Psoas muscle (tissue), 8 donors: ENCODE measurements around the gene U2SURP. TPM values are rescaled to one million over a fixed set of nuclear protein-coding genes. Genes with fewer than 3 reads are reported as not detected.

Source experiments
- ATAC-seq, 4 donors: fragments of 200-7000 bp; cut with Tn5 transposase; one replicate each; pipeline ENCODE4 v1.9.1; 2020; ENCODE audit warnings: moderate library complexity in 3 of 4, mild to moderate bottlenecking in 2 of 4
- DNase-seq, 2 donors: peaks; one replicate each; pipeline ENCODE4 v3.0.0-alpha.2; 2020
- H3K27ac ChIP-seq: fragments of 200-600 bp; one replicate; pipeline ENCODE4 v1.8.0; 2022
- H3K27me3 ChIP-seq, 3 donors: fragments of 200-600 bp in 1 of 3; one replicate each; pipeline versions ENCODE4 v1.6.1 to v1.8.0; 2013 to 2022; ENCODE audit warnings: low read length in 2 of 3, mild to moderate bottlenecking in 2 of 3, moderate library complexity in 1 of 3; ENCODE audit not compliant: insufficient read depth in 3 of 3
- H3K36me3 ChIP-seq, 2 donors: fragments of 200-600 bp in 1 of 2; one replicate each; pipeline versions ENCODE4 v1.6.1 to v1.8.0; 2013 to 2022; ENCODE audit warnings: low read depth in 1 of 2, mild to moderate bottlenecking in 1 of 2, moderate library complexity in 1 of 2; ENCODE audit not compliant: insufficient read depth in 1 of 2
- H3K4me1 ChIP-seq: fragments of 200-600 bp; one replicate; pipeline ENCODE4 v1.8.0; 2022
- H3K4me3 ChIP-seq: fragments of 200-600 bp; one replicate; pipeline ENCODE4 v1.8.0; 2022; ENCODE audit warnings: mild to moderate bottlenecking
- H3K9me3 ChIP-seq: fragments of 200-600 bp; one replicate; pipeline ENCODE4 v1.8.0; 2022
- WGBS, 3 donors: extraction: QIAGEN DNeasy Blood & Tissue Kit; methylation state at CpG; one replicate each; pipeline versions ENCODE4 v1.1.6 to v1.1.7; 2013; 5-methylcytosine and 5-hydroxymethylcytosine counted together
- intact Hi-C, 2 donors: fragments of 100-400 bp; cut with DNase I; formaldehyde crosslinking; loops; one replicate each; pipeline versions ENCODE4 v1.11.0 to v1.14.2; 2022
- polyA plus RNA-seq, 3 donors: library from polyadenylated mRNA; stranded (reverse); fragments of 200-250 nt; gene quantifications; one replicate each; pipeline ENCODE4 v1.2.3, GENCODE V29; 2013
- total RNA-seq, 4 donors: library from RNA; stranded (reverse); fragmentation: NEBNext Ultra II Directional in 2 of 4; extraction: Animal tissue kit (Norgen Biotek cat#: 25700) in 2 of 4; gene quantifications; one replicate each; pipeline versions ENCODE4 v1.2.1 to v1.2.4, GENCODE V29; 2021 to 2023
- TF ChIP-seq, protein P1 (sequence below): fragments of 200-600 bp; IDR thresholded peaks from one replicate; pipeline ENCODE4 v1.8.0; 2022; ENCODE audit warnings: antibody characterized with exemption
- donor health status: healthy with polysubstance abuse.
- donor health status: DM: no; HTN: no; CAD: no; lungs with moderate emphysema.
- donor health status: Bipolar disorder and iron deficiency.
- donor health status: healthy.
- donor health status: DM: yes; HTN: yes; CAD: no.
- donor health status: DM: no; HTN: no; CAD: no.
- donor health status: DM: no; HTN: no; CAD: no.
- donor health status: DM: yes; HTN: yes; CAD: no.

The U2SURP gene
- total and polyA plus RNA-seq, 7 donors: 20.5 to 69.3 (median 39.8) TPM

DNA sequence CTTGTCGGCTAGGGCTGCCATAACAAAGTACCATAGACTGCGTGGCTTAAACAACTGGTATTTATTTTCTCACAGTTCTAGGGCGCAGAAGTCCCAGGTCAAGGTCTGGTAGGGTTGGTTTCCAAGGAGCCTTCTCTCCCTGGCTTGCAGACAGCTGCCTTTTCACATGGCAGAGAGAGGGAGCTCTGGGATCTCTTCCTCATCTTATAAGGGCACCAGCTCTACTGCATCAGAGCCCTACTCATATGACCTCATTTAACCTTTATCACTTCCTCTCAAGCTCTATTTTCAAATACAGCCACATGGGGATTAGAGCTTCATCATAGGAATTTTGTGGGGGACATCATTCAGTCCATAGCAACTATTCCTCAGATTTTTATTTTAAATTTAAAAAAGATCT is 20.3 kb upstream of the U2SURP start:
- intact Hi-C loops: no loop called here
- 48 to 74% (median 59%) methylated on average over 3 of the region's 3 CpGs for WGBS, 3 donors
- ATAC-seq: no peak

DNA sequence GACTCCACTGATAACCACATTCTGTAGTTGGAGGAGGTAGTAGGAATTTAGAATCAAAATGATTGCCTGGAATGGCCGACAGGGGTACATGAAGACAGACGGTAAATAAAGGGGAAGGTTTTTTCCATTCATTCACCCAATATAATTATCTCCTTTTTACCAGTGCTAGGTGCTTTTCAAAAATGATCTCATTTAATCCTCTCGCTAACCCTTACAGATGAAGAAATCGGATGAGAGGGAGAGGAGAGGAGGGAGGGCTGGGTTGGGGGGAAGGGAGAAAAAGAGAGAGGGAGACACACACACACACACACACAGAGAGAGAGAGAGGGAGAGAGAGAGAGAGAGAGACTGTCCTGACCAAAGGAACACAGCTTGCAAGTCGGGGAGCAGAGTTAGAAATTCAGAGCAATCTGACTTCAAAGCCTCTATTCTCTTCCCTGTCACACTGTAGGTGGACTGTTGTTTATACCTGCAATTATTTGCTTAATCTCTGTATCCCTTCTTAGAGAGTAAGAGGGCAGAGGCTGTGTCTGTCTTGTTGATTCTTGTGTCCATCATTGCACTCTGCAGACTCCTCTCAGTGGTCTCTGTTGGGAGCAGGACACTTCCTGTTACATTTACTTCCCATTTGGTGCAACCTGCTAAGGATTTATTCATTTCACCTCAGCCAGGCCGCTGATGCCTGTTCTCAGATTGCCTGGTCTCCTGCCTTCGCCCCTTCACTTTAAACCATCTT is 19.2 kb upstream of the U2SURP start:
- no peak for ATAC-seq
- no peak overlapping the region for H3K4me3 ChIP-seq
- H3K27ac ChIP-seq: no peak overlapping the region

More for the DNA sequence above, 20.3 kb upstream of the U2SURP start:
- Histone ChIP-seq H3K27ac (no peak overlapping the region), H3K27me3 (no peaks in the 10 kb centered on the region), H3K9me3 (no peaks in the 10 kb centered on the region), H3K4me3 (no peak overlapping the region), H3K36me3 (no peaks in the 10 kb centered on the region), H3K4me1 (peaks cover 13% of the 10 kb centered on the region)
- TF ChIP-seq, protein P1, sequence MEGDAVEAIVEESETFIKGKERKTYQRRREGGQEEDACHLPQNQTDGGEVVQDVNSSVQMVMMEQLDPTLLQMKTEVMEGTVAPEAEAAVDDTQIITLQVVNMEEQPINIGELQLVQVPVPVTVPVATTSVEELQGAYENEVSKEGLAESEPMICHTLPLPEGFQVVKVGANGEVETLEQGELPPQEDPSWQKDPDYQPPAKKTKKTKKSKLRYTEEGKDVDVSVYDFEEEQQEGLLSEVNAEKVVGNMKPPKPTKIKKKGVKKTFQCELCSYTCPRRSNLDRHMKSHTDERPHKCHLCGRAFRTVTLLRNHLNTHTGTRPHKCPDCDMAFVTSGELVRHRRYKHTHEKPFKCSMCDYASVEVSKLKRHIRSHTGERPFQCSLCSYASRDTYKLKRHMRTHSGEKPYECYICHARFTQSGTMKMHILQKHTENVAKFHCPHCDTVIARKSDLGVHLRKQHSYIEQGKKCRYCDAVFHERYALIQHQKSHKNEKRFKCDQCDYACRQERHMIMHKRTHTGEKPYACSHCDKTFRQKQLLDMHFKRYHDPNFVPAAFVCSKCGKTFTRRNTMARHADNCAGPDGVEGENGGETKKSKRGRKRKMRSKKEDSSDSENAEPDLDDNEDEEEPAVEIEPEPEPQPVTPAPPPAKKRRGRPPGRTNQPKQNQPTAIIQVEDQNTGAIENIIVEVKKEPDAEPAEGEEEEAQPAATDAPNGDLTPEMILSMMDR: no peak
- DNase-seq: no peak

DNA sequence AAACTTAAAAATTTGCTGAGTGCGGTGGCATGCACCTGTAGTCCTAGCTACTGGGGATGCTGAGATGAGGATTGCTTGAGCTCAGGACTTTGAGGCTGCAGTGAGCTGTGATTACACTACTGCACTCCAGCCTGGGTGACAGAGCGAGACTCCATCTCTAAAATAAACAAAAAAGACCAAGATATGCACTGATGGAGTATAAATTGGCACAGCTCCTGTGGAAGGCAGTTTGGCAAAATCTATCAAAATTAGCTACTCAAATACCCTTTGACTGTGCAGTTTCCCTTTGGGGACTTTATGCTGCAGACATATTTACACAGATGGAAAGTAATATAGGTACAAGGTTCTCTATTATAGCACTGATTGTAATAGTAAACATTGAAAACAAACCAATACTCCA is 18.1 kb upstream of the U2SURP start:
- no peak overlapping the region for H3K4me3 ChIP-seq
- no peaks in the 10 kb centered on the region for H3K27me3 ChIP-seq
- ATAC-seq (no peak), DNase-seq (no peak)
- H3K36me3 ChIP-seq: no peaks in the 10 kb centered on the region
- no peak overlapping the region for H3K27ac ChIP-seq
- WGBS, 3 donors: 88 to 95% (median 94%) methylated on average over 2 of the region's 2 CpGs
- TF ChIP-seq, protein P1: no peak
- intact Hi-C loops: no loop called here
- H3K4me1 ChIP-seq: peaks cover 14% of the 10 kb centered on the region
- no peaks in the 10 kb centered on the region for H3K9me3 ChIP-seq

More for the DNA sequence above, 19.2 kb upstream of the U2SURP start:
- TF ChIP-seq, protein P1: no peak
- Histone ChIP-seq H3K4me1 (peaks cover 6% of the 10 kb centered on the region), H3K9me3 (no peaks in the 10 kb centered on the region), H3K36me3 (no peaks in the 10 kb centered on the region), H3K27me3 (no peaks in the 10 kb centered on the region)
- intact Hi-C loops: no loop called here
- 50 to 63% (median 52%) methylated on average over 7 of the region's 7 CpGs for WGBS, 3 donors
- DNase-seq: no peak

DNA sequence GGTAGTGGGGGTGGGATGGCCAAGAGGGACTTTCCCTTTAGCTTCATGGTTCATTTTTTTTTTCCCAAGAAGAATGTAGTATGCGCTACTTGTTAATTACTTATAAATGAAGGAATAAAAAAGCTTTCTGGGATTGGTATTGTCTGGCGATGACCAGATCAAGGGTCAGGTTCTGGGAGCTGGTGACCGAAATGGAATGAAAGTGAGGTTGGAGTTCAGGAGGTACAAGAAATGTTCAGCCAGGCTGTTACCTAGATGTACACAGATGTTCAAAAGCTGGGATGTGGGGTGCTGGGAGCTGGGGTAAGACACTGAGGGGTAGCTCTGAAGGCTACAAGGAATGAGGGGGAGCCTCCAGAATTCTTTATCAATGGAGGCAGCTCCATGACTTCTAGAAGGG is 17.1 kb upstream of the U2SURP start:
- no peak for ATAC-seq
- intact Hi-C loops: no loop called here
- TF ChIP-seq, protein P1: no peak
- Histone ChIP-seq H3K27ac (no peak overlapping the region), H3K4me3 (no peak overlapping the region), H3K36me3 (no peaks in the 10 kb centered on the region), H3K27me3 (no peaks in the 10 kb centered on the region), H3K9me3 (no peaks in the 10 kb centered on the region), H3K4me1 (peaks cover 14% of the 10 kb centered on the region)
- 96 to 98% (median 97%) methylated on average over 3 of the region's 3 CpGs for WGBS, 3 donors
- DNase-seq: no peak
